GM11168 (cell line): ENCODE data around the gene BTRC.
"Not testable (repeated sequence)": the region's sequence is repeated elsewhere in the genome, so short reads cannot be mapped to it uniquely, and the experiment has no call there.

Source experiments
- in situ Hi-C: fragments of 300-500 bp; cut with MboI; formaldehyde crosslinking; loops from one replicate; pipeline ENCODE4 v1.12.0; 2022; ENCODE audit warnings: low sequenced_read_pairs; ENCODE audit not compliant: unreplicated experiment

The BTRC gene

DNA sequence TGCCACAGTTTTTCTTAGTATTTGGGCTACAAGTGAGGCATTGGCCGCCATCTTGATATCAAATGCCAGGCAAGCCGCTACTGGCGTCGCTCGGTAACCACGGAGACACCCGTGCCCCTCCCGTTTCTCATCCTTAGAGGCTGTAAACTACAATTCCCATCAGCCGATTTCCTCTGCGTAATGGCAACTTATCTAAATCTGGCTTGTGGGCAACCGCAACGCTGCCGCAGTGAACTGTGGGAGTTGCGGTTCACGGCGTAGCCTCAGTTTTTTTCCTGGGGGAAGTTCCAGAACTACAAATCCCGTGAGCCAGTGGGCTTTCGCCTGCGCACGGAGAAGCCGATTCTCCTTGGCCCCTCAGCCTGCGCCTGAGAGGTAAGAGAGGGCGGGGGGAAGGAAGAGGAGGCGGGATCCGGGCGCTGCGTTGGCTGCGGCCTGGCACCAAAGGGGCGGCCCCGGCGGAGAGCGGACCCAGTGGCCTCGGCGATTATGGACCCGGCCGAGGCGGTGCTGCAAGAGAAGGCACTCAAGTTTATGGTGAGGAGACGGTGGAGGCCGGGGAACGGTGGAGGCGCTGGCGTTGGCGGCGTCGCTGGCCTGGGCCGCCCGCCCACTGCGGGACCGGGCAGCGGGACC is at the start of gene BTRC:
Gene BTRC (plus strand): TSS at position 474 of the 636 bp plus-strand sequence. CDS start 16 bp downstream, at position 490.
- in situ Hi-C loops, result no loop called here

DNA sequence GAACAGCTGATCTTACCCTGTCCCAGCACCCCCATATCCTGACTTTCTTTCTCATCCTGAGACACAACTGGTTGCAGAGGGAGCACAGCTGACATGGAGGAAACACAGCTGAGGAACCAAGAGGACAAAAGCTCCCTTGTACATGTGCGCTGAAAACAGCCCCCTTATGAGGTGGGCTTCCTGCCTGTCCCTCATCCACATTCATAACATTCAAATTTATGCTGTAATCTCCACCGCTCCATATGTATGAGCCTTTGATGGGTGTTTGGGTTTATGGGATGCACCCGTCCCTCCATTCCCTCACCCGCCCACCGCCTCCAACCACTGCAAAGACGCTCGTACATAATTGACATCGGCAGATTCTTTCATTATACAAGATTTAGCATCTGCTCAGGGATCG is 49.6 kb upstream of the BTRC start:
- in situ Hi-C loops, result no loop called here

DNA sequence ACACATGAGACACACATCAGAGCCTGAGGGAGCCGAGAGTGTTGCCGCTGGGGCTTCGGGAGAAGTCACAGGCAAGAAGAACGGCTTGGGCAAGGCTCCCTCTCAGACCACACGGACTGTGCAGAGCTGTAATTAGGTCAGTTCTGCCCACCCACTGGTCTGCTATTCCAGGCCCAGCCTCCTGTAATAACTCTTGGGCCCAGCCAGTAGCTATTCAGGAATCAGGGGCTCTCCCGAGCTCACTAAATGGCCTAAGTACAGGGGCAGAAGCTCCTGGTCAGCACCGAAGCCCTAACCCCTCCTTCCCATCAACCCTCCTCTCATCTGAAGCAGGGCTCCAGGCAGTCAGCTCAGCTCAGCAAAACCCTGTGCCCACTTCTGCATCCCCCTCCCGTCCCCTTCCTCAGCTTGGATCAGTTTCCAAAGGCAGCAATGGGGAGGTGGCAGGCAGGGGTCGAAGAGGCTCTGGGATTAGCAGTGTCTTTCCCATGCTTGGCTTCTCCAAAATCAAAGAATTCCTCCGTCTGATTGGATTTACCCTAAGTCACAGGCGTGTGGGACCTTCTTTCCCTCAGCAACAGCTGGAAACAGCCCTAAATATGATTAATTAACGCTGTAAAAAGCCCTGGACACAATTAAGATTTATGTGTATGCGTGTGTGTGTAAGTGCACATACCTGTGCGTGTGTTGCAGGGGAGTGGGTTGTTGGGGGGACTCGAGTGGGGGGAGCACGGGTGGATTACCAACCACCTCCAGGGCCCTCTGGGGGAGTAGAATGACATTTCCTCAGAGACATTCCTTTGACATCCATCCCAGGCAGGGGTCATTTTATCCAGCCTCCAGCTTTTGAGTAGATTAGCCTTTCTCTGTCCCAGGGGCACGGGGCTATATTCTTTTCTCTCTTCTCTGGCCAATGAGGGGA is 48.4 kb upstream of the BTRC start:
- in situ Hi-C loops, result no loop called here

DNA sequence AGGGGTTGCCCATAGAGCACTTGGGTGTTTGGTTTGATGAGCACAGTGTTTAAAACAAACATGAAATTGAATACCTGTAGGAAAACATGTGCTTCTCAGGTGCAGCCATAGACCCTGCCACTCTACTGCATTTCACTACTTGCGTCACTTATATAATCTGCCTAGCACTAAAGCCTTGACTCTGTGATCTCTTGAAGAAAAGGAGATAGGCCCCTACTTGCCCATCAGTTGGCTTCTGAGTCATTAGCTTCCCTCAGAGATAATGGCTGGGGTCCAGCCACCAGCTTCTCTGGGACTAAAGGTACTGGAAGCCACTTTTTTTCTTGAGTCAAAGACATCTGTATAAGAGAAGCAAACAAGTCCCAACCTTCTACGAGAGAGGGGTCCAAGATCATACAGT is 45.9 kb upstream of the BTRC start:
- in situ Hi-C loops, result no loop called here

GRCh38 chr10:101310529-101311184 is 43.3 kb upstream of the BTRC start:
- in situ Hi-C loops, result no loop called here

DNA sequence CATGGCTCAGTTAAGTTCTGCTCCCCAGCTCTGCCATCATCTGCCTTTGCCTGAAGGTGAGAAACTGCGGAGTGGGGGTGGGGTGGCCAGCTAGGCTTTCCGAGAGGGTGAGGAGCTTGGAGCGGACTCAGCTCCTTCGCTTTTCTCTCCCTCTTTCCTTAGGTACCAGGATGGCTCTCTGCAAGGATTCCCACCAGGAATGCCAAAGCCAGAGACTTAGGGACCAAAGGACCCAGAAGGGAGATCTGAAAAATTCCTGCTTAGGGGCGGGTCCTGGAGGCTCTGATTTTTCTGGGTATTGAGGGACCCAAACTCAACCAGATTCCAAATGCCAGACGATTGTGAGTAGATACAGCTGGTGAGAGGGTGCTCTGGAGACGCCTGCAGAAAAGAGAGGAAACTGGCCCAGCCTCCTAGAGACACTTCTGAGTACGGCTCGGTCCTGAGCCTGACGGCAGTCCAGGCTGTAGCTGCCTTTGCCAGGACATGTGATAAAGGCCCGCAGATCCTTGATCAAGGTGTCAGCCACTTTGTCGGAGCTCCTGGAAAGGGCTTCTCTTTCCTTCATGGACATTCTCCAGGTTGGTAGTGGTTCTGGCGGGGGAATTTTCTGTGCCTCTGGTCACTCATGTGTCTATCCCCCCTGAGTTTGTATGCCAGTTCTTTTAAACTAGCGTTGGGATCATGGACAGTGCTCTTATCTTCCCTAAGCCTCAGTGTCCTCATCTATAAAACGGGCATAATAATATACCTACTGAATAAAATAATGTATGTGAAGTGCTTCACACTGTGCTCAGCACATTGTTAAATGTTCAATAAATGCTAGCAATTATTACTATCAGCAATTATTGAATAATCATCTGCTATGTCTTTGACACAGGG is 42.5 kb upstream of the BTRC start:
- in situ Hi-C loops, result no loop called here

DNA sequence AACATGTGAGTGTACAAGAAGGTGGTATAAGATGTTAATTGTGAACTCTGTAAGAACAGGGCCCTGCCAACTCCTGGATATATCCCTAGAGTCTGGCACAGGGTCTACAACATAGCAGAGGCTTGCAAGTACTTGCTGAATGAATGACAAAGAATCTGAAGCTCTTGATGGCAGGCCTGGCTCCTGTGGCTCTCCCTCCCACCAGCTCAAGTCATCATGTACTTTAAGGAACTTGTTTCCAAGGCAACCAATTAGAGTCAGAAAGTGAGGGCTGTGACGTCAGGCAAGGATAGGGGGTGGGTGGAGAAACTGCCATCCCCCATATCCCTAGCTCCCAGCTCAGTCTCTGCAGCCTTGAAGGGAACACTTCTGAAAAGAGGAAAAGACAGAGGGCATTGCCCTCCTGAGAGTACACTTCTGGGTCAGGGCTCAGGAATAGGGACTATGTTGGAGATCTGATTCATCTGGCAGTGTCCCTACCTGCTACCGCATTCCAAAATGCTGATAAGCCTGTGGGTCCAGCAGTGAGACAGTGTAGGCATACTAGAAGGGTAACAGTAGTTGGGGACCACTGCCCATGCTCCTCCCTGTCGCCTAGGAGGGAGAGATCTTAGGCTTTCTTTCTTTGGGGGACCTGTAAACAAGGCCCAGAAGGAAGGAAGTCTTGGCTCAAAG is 34.6 kb upstream of the BTRC start:
- in situ Hi-C loops, result no loop called here

DNA sequence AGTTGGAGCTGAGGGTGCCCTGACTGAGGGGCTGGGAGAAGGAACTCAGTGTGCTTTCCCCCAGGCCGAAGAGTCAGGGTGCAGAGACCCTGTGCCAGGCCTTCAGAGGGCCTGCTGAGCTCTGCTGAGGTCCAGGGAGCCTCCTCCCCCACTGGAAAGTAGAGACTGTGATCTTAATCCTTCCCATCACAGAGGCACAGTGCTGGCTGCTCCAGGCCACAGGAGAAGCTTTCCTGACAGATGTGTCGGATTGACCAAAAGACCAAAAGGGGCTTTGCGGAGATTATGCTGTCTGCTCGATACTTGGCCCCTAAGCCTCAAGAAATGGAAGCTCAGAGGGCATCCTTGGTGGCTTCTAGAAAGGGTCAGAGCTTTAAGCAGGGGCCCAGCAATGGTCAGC is 32.9 kb upstream of the BTRC start:
- in situ Hi-C loops, result no loop called here

- in situ Hi-C loops, result no loop called here
Measured at GRCh38 chr10:101322266-101323108, 31.5 kb upstream of the BTRC start.

GRCh38 chr10:101323495-101323894 is 30.5 kb upstream of the BTRC start:
- in situ Hi-C loops, result no loop called here

DNA sequence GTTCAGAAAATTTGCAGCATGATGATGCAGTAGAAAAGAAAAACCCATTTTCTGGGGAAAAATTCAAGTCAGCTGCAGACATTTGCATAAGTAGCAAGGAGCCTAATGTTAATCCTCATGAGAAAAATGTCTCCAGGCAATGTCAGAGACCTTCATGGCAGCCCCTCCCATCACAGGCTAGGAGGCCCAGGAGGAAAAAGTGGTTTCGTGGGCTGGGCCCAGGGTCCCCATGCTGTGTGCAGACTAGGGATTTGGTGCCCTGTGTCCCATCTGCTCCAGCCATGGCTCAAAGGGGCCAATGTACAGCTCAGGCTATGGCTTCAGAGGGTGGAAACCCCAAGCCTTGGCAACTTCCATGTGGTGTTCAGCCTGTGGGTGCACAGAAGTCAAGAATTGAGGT is 26.5 kb upstream of the BTRC start:
- in situ Hi-C loops, result not testable (repeated sequence)

DNA sequence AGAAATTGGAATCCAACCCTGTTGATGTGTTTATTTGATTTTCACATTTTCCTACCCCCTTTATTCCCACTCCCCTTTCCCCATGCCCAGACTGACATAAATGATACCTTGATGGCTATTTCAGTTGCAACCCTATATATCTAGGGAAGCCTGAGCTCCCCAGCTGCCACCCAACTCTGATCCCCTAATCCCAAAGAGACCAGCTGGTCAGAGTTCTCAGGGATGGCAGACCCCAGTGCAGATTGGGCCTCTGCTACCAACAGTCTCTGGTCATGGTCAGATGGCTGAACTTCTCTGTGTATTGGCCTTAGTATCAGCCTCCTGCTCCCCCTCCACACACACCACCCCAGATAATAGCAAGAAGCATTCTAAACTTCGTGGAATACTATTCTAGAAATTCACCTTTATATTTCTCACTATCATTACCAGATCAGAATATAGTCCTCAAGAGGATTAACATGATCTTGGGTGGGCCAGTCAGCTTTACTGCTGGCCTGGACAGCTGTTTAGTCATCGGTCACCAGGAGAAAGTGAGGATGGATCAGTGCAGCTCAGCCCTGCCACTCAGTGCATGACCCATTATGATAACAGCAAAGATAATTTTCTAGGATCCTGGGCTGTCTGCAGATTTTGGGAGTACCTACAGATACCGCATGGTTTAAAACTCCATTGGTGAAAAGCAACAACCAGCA is 24.5 kb upstream of the BTRC start:
- in situ Hi-C loops, result no loop called here

GRCh38 chr10:101330231-101330630 is 23.7 kb upstream of the BTRC start:
- in situ Hi-C loops, result no loop called here

DNA sequence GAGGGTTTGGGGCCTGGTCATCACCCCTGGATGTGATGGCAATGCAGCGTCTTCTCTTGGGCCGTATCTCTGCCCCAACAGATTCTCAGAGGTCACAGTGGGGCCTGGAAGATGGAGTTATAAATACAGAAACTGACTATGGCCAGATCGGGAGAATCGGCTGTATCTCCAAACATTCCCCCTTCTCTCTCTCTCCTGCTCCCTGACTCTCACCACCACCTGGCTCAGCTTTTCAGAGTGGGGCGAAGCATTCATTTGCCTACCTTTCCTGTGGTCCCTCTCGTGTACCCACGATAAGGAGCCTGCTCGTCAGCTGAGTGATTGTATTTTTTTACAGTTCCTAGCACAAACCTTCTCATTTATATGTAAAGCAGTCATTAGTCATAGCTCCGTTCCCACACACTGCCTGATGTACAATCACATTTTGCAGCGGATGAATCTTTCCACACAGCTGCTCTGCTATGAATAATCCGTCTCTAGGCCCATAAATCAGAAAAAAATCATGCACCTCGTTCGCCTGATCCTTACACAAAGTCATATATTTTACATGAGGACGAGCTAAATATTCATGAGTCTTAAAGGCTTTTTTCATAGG is 23.2 kb upstream of the BTRC start:
- in situ Hi-C loops, result no loop called here

- in situ Hi-C loops, result no loop called here
Measured at GRCh38 chr10:101331956-101332355, 22.0 kb upstream of the BTRC start.

DNA sequence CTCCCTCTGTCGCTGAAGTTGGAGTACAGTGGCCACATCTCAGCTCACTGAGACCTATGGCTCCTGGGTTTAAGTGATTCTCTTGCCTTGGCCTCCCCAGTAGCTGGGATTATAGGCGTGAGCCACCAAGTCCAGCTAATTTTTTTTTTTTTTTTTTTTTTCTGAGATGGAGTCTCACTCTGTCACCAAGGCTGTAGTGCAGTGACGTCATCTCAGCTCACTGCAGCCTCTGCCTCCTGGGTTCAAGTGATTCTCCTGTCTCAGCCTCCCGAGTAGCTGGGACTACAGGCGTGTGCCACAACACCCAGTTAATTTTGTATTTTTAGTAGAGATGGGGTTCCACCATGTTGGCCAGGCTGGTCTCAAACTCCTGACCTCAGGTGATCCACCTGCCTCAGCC is 19.7 kb upstream of the BTRC start:
- in situ Hi-C loops, result not testable (repeated sequence)

DNA sequence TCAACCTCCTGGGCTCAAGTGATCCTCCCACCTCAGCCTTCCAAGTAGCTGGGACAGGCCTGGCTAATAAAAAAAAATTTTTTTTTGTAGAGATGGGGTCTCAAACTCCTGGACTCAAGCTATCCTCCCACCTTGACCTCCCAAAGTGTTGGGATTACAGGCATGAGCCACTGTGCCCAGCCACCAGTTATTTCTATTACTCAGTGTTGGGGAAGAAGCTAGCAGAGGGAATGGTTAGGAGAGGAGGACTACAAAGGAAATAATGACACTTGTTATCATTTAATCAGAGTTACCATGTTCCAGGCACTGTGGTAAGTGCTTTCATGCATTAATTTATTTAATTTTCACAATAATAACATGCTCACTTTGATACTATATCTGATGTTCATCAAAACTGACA is 17.6 kb upstream of the BTRC start:
- in situ Hi-C loops, result no loop called here

DNA sequence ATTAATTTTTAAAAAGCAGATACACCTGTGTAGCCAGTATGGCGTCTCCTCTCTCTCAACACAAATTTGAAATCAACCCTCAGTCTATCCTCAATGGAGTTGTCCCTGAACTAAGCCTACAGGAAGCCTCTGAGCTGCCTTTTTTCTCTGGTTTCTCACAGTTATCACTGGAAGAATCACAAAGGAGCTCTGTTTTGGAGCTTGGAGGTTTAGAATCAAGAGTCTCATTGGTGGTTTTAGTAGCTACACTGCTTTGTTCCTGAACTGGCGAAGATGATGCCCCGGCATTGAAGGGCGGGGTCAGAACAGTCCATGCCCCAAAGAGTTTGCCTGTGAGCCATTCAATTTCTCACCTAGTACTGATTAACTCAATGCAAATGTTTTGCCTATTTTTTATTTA is 16.1 kb upstream of the BTRC start:
- in situ Hi-C loops, result no loop called here
